C4-2B (cell line): ENCODE data around the gene LCN10.

ENCODE experiments used
- H3K27ac ChIP-seq: fragments of 450-650 bp; 2 replicates; pipeline ENCODE4 v1.5.1; 2017
- CTCF ChIP-seq: fragments of 450-650 bp; conservative IDR thresholded peaks from 2 replicates; pipeline ENCODE4 v1.5.1; 2017; ENCODE audit warnings: mild to moderate bottlenecking
- ZFX ChIP-seq: fragments of 450-650 bp; IDR thresholded peaks from 2 replicates; pipeline ENCODE4 v1.6.1; 2017

Gene LCN10

GRCh38 chr9:136738960-136739359 lies 3.8 kb downstream of the LCN10 start:
- no peak overlapping the region for H3K27ac ChIP-seq
- TF ChIP-seq ZFX (no peak), CTCF (no peak)

GRCh38 chr9:136735812-136736480 lies 6.8 kb downstream of the LCN10 start:
- H3K27ac ChIP-seq, result no peak overlapping the region
- no peak for TF ChIP-seq CTCF
- no peak for TF ChIP-seq ZFX

GRCh38 chr9:136734837-136735496 lies 7.8 kb downstream of the LCN10 start:
- no peak overlapping the region for H3K27ac ChIP-seq
- TF ChIP-seq CTCF (no peak), ZFX (no peak)

GRCh38 chr9:136733611-136734010 lies 9.1 kb downstream of the LCN10 start:
- no peak for TF ChIP-seq CTCF
- no peak for TF ChIP-seq ZFX

GRCh38 chr9:136732444-136733178 lies 10.1 kb downstream of the LCN10 start:
- TF ChIP-seq CTCF (no peak), ZFX (no peak)
- no peak overlapping the region for H3K27ac ChIP-seq

More at GRCh38 chr9:136733611-136734010, 9.1 kb downstream of the LCN10 start:
- no peak overlapping the region for H3K27ac ChIP-seq

GRCh38 chr9:136729926-136730325 lies 12.8 kb downstream of the LCN10 start:
- H3K27ac ChIP-seq, result no peak overlapping the region

More at GRCh38 chr9:136729926-136730325, 12.8 kb downstream of the LCN10 start:
- no peak for TF ChIP-seq CTCF
- no peak for TF ChIP-seq ZFX
